Pons (tissue), 1 donor: Measurements from ENCODE around the gene IGSF21.

Experiments
- DNase-seq: peaks from one replicate; pipeline ENCODE4 v3.0.0-alpha.2; 2016; ENCODE audit warnings: low spot score

IGSF21 gene

DNA sequence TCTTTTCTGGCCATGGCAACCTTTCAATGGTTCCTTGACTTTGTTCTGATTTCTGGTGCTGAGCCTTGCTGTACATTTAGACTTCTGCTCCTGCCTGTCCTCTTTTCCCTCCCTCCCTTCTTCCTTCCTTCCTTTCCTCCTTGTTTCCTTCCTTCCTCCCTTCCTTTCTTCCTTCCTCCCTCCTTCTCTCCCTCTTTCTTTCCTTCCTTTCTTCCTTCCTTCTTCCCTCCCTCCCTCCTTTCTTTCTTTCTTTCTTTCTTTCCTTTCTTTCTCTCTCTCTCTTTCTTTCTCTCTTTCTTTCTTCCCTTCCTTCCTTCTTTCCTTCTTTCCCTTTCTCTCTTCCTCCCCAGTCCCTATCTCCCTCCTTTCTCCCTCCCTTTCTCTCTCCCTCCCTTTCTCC lies 10.4 kb upstream of the IGSF21 start:
- no peak for DNase-seq

DNA sequence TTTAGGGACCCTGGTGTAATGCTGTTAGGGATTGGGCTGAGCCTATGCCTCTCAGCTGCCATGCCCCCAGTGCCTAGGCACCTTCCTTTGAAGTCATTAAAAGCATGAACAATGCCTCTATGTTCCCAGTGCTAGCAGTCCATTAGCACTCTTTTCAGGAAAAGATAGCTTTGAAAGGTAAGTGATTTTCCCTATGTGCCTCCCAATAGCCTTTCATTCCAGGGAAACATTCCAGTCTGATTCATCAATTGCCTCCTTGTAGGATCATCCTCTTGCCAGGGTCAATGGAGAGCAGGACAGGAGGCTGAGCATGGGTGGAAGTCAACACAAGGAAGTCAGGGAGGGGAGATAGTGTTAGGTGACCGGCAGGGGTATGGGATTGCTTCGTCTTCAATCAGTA lies 8.6 kb upstream of the IGSF21 start:
- DNase-seq: no peak

DNA sequence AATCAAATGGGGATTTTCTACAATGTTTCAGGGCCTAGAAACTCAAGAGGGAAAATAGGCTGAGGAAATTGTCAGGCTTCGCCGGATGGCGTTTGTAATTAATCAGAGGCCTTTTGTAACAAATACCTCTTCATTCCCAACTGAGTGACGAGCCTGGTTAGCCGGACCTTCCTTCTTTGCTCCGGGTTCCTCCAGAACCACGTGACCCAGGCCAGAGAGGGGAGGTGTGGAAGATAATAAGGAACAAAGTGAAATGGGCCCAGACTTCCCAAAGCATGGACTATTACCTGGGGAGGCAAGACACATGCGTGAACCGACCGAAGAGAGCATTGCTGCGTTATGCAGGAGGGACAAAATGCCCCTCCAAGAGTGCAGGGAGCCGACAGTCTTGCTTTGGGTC lies 7.5 kb upstream of the IGSF21 start:
- no peak for DNase-seq

DNA sequence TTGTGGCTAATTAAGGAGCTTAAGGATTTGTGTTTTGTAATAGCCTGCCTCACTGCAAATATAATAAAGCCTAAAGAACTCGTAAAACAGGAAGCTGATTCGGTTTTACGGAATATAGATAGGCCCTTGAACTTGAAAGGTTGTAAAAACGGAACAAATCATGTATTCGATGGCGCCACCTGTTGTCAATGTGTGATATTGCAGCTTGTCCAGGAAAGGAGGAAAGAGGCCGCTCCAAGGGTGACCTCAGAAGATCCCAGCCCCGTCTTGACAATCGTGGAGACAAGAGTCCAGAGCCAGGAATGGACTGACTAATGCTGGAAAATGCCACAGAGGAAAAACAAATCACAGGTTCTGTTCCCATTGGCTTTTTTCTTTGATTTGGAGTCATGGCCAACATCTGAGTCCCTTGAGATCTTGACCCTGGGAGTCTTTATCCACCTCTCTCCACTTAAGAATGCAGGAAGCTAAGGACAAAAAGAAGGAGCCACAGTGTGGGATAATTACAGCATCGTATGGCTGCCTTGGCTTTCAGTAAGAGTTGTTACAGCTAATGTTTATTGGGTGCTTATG lies 7.0 kb upstream of the IGSF21 start:
- DNase-seq: peak; percentile 74

DNA sequence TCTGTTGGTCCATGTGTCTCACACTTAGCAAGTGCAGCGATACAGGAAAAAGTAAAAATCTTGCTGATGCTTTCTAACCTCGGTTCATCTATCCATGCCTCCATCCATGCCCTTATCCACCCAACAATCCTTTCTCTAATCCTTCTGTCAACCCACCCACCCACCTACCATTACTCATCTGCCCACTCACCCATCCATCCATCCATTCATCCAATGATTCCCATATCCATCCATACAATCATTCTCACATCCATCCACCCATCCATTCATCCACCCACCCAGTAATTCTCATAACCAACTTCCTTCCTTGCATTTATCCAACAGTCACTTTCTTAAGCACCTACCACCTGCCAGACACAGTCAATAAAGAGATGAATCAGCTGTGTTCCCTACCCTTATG lies 6.1 kb upstream of the IGSF21 start:
- DNase-seq: no peak

DNA sequence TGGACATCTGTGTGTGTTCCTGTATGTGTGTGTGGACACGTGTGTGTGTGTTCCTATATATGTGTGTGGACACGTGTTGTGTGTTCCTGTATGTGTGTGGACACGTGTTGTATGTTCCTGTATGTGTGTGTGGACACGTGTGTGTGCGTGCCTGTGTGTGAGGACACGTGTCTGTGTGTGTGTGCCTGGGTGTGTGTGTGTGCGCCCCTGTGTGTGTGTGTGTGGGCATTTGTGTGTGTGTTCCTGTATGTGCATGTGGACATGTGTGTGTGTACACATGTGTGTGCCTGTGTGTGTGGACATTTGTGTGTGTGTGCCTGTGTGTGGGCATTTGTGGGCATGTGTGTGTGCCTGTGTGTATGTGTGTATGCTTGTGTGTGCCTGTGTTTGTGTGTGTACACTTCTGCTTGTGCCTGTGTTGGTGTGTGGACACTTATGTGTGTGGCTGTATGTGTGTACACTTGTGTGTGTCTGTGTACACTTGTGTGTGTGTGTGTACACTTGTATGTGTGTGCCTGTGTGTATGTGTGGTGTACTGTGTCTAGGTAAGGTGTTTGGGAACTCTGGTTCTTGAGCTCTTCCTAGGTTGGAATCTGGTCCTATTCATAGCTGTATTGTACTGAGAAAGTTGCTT lies 3.7 kb upstream of the IGSF21 start:
- DNase-seq: no peak

DNA sequence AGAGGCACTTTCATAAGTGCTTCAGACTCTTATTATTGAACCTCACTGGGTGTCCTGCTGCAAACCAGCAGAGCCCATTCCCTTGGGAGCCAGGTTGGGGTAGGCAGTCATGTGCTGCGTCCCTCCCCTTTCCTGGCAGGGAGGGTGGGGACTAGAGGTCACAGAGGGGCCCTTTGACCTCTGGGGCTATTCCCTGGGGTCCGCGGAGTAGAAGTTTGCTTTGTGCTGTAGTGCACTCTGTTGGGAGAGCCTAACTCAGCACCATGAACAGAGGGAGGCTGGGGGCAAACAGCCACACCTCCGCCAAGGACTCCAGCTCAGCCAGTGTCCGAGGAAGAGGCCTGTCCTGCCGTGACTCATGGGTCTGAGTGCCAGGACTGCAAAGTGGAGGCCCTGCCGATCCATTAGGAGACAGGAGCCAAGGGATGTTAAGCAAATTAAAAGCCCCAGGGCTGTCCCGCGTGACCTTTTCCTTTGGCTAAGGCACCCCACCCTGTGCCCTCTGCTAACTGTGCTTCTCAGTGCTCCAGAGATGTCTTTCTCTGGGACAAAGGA lies 3.0 kb upstream of the IGSF21 start:
- no peak for DNase-seq

DNA sequence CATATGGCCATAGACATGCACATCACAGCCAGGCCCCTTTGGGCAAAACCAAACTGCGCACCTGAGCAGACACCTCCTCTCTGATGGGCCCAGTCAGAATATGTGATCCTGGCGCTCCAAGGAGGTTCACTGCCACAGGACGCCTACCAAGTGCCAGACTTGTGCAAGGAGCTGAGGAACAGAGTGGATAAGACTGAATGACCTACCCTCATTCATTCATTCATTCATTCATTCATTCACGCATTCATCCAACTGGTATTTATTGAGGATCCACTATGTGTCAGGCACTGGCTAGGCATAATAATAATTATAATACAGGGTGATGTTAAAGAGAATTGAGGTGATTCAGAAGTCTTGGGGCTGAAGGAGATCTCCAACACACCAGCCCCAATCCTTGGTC lies 2.4 kb upstream of the IGSF21 start:
- no peak for DNase-seq

DNA sequence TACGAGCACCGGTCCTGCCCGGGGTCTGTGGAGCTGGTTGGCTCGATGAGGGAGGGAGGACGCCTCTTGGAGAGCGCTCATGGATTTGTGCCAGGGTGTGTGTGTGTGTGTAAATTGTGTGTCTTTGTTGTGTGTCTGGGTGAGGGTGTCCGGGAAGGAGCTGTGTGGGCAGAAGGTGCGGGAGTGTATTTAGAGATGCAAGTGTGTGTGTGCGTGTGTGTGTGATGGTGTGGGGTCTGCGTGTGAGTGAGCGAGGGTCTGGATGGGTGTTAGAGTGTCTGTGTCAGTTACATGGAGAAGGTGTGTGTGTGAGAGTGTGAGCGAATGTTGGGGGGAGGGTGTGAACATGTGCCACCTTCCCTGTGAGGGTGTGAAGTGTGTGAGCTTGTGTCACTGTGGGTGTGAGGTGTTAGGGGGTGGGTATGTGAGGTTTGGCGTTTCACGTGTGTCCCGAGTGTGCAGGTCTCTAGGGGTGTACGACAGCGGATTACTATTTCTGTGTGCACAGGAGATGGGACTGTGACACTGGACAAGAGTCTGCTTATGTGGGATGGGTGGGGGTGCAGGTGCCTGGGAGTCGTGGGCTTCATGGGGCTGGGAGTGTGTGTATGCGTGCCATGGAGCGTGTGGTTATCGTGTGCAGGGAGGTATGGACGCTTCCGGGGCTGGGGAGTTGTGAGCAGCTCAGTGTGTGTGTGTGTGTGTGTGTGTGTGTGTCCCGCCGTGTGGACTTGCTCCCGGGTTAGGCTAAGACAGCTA lies 880 bp downstream of the IGSF21 start:
- DNase-seq: no peak

DNA sequence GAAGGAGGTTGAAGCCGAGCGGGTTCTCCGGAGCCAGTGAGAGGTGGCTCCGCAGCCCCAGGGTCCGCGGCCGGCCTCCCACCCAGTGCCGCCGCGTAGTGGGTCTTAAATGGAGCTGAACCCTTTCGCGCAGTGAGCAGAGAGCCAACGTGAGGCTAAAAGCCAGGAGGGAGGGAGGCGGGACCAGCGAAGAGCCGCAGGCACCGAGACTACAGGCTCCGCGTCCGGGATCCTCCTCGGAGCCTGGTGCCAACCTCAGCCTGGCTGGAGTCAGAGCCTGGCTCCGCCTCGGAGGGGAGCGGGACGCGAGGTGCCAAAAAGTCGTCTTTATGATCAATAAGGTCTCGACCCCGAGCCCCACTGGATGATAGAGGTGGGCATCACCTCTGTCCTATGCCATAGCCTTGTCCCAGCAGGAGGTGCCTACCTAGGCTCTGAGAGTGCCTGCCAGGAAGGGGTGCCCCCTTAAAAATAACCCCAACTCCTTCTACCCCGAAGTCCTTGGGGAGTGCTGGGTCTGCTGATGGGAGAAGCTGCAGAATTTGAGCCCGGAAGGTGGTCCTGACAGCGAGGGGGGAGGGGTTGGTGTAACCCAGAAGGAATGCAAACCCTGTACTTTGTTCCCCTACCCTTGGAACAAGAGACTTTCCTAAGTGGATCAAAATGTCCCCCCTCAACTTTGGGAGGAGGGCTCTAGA lies 1.6 kb downstream of the IGSF21 start:
- DNase-seq: no peak

DNA sequence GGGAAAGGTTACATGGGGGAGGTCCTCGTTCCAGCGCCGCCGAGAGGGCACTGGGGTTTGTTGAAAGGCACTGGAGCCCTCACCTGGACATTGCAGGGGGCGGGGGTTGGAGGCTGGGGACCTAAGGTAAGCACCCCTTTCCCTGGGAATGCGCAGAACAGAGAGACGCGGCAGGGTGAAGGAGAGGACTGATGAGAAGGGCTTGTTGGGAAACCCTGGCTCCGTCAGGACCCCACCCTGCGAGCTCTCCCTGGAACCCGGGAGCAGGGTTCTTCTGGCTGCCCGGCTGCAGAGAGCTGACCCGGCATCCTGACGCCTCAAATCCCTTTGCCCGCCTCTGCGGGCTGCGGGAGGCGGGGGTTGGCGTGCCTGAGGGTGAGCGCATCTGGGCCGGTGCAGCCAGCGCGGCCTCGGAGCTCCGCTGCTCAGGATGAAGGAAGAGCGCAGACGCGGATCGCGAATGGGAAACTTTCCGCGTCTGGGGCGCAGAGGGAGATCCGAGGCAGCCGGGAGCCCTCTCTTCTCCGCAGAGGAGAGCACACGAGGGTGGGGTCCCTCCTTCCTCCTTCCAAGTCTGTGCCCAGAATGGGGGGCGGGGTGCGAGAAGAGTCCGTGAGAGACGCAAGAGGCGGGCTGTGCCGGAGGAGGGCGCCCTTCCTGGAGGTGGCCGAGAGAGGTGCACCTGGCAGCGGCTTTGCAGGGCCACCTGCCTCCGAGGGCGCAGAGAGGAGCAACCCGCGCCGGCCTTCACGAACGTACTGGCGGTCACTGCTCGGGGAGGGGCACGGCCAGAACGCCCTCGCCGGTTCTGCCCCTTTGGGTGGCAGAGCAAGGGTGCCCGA lies 2.4 kb downstream of the IGSF21 start:
- DNase-seq: peak; percentile 51

DNA sequence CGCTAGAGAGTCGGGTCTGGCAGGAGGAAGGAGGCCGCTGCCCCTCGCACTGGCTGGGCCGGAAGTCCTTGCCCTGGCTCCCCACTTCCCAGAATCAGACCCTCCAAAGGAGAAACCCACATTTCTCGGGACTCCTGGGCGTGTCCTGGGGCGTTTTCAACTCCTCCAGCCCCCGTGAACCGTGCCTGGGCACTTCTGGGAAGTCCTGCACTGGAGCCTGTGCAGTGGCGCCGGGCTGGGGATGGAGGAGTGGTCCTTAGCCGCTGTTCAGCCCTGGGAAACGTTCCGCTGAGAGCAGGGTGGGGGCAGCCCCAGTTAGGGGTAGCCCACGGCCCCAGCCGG lies 3.0 kb downstream of the IGSF21 start:
- DNase-seq: no peak

DNA sequence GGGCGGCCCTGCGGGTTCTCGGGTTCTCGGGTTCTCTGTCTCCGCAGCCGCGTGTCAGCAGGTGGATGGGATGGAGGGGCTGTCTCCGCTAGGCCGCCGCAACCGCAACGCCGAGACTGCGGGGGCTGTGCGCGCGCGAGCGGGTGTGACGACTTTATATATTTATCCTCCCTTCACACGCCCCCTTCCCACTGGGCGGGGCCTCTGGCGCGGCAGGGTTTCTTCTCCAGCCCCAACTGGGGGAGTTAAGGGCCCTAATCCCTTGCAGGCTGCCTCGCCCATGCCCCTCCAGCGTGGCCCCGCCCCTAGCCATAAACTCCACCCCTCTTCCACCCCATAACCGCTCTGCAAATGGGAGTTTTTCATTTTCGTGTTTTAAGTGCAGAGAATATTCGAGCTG lies 3.4 kb downstream of the IGSF21 start:
- DNase-seq: no peak

DNA sequence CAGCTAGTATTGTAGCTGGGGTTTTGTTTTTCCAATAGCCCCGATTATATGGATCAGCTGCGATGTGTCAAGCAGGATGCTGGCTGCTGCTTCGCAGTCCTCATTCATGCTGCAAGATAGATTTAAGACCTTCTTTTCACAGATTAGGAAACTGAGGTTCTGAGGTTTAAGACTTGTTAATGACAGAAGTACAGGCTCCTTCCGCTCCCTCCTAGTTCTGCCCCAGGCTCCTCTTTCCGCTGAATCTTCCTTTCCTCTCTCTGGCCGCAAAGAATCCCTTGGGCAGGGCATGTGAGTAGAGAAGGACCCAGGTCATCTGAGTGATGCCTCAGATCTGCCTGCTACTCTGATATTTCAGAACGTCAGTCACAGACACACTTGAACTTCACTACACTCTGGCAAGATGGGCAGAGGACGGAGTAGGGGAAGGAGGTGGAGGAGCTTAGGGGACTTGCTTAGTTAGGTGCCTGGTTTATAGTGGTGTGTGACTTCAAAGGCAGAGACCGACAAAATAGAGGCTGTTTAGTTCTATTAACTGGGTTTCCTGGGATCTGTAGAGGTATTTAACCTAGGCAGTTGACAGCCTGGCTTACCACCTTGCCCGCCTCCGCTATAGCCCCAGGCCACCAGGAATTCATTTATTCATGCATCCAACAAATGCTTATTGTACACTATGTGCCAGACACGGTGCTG lies 4.2 kb downstream of the IGSF21 start:
- DNase-seq: no peak

DNA sequence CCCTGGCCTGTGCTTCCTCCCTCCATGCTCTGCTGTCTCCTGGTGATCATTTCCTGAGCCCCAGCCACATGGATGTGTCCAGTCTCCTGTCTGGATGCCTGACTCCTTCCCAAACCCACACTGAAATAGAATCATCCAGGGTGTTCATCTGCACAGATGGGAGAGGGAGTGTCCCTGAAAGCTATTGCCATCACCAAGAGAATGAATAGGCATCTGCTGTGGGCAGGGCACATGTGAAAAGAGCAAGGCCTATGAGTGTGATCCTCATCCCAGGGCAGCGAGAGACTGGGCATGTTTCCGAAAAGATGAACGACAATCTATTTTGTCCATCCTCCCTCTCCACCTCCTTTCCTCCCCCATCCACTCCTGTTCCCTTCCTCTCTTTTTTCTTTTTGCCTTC lies 5.0 kb downstream of the IGSF21 start:
- DNase-seq: no peak

DNA sequence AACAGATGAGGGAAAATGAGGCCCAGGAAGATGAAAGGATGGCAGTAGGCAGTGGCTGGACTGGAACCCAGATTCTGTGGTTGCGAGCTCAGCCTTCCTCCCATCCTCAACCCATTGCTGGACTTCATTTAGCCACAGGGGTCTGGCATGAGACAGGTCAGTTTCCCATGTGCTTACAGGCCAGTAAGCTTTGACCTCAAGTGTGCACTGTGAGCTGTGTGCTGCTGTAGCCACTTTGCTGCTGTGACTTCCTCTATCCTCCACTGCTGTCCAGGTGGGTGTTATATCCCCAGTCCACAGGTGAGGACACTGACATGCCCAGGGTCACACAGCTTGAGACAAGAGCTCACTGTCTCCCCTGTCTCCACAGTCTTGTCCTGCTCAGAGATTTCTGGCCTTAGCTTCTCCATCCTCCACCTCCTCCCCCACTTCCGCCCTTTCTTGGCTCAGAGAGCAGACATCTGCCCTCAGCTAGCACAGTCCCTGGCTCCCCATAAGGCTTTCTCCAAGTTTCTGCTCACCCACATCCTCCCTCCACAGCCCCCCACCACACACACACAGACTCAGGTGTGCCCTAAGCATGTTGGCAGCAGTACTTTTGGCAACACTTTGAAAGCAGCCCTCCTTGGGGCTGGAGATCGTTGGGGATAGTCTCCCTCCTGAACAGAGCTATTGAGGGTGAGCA lies 7.3 kb downstream of the IGSF21 start:
- no peak for DNase-seq

DNA sequence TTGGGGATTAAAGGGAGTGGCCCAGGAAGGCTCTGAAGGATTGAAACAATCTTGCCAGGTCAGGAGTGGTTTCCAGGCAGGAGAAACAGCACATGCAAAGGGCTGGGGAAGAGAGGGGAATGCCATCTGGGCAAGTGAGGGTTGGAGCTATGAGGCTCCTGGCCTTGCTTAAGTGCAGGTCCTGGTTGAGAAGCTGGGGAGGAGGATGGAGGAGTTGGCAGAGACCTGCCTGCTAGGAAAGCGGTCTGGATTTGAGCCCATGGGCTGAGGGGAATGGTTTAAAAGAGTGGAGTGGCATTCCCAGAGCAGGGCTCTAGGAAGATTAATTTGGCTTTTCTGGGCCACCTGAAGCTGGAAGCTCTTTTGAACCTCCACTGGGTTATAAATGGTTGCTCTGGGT lies 9.2 kb downstream of the IGSF21 start:
- no peak for DNase-seq

DNA sequence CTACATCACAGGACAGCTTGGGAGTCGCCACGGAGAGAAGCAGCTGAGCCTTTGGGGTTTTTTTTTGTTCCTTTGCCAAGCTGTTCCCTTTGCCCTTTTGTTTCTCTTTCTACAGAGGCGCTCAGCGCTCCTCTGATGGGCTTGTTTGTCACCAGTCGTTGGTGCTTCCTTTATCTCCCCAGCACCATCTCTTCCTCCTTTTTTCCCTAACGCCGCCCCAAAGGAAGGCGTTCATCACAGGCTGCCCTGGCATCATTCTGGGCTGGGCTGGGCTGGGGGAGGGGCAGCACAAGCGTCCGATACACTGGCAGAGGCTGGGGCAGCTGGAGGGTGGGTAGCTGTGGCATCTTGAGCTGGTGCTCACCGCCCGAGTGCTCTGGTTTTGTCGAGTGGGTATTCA lies 10.5 kb downstream of the IGSF21 start:
- DNase-seq: peak; percentile 79

DNA sequence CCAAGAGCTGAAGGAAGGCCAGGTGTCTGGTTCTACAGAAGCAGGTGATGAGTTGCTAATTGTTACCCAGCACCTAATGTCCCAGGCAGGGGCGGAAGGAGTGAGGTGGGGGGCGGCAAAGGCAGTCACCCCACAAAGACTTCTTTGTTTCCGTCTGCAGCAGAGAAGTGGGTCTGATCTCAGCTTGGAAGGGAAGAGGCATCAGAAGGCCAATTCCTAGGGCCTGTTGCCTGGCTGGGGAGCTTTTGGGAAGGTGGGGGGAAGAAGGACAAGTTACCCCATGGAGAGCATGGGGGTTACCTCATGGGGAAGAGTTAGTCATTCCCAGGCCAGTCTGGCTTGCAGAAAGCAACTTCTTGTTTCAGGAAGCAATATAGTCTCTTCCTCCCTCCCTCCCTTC lies 10.9 kb downstream of the IGSF21 start:
- peak; percentile 79 for DNase-seq

DNA sequence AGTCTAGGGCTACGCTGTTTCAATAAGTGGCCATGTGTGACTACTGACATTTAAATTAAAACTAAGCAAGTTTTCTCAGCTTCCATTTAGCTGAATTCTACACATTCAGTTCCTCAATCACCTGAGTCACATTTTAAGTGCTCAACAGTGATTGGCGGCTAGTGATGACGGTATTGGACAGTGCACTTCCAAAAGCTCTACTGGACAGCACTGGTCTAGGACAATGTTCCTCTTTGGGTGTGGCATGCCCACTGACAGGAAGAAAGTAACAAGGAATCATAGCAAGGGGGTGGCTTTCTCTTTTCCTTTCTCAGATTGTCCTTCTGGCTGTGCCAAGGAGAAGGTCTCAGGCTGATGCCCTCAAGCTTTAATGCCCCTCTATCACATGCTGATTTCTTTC lies 11.7 kb downstream of the IGSF21 start:
- no peak for DNase-seq
